Effector memory CD4-positive, alpha-beta T cell (primary cell): ENCODE results near the gene SNAPC1.
A peak's percentile ranks its signal among the peaks of the same experiment; 100 is the strongest.

Experiments
- DNase-seq, 3 donors: peaks; one replicate each; pipeline ENCODE4 v3.0.0-alpha.2; 2020
- H3K27ac ChIP-seq: 2 replicates; pipeline ENCODE4 v1.7.0; 2013; ENCODE audit warnings: mild to moderate bottlenecking, low read length, moderate library complexity; ENCODE audit not compliant: insufficient read depth, poor library complexity, severe bottlenecking
- H3K27me3 ChIP-seq: replicated peaks from 2 replicates; pipeline ENCODE4 v1.7.0; 2013; ENCODE audit warnings: mild to moderate bottlenecking, low read length; ENCODE audit not compliant: insufficient read depth, control insufficient read depth, poor library complexity, severe bottlenecking
- H3K36me3 ChIP-seq: 2 replicates; pipeline ENCODE4 v1.7.0; 2013; ENCODE audit warnings: mild to moderate bottlenecking, low read length, moderate library complexity; ENCODE audit not compliant: control insufficient read depth, insufficient read depth
- H3K4me1 ChIP-seq: 2 replicates; pipeline ENCODE4 v1.7.0; 2013; ENCODE audit warnings: low read length, mild to moderate bottlenecking; ENCODE audit not compliant: control insufficient read depth, insufficient read depth, poor library complexity, severe bottlenecking
- H3K4me3 ChIP-seq: 2 replicates; pipeline ENCODE4 v1.7.0; 2013; ENCODE audit warnings: low read length, low read depth, mild to moderate bottlenecking; ENCODE audit not compliant: insufficient read depth, poor library complexity, severe bottlenecking
- H3K9me3 ChIP-seq: 2 replicates; pipeline ENCODE4 v1.7.0; 2013; ENCODE audit warnings: mild to moderate bottlenecking, low read length, moderate library complexity; ENCODE audit not compliant: control insufficient read depth

The SNAPC1 gene

DNA sequence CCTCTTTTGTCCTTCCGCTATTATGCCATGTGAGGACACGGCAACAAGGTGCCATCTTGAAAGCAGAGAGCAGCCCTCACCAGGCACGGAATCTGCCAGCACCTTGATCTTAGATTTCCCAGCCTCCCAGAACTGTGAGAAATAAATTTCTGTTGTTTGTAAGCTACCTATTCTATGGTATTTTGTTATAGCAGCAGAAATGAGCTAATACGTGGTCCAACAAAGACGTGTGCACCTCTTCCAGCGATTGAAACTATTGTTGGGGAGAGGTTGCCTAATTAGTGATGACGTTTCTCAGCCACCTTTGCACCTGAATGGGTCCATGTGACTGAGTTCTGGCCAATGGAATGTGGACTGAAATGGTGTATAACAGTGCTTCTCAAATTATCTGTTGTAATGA is 2.3 kb upstream of the SNAPC1 start:
- Histone ChIP-seq H3K27ac (no peak overlapping the region), H3K9me3 (no peaks in the 10 kb centered on the region), H3K27me3 (no peaks in the 10 kb centered on the region), H3K4me1 (peaks cover 15% of the 10 kb centered on the region), H3K36me3 (no peaks in the 10 kb centered on the region), H3K4me3 (no peak overlapping the region)
- DNase-seq = no peak

DNA sequence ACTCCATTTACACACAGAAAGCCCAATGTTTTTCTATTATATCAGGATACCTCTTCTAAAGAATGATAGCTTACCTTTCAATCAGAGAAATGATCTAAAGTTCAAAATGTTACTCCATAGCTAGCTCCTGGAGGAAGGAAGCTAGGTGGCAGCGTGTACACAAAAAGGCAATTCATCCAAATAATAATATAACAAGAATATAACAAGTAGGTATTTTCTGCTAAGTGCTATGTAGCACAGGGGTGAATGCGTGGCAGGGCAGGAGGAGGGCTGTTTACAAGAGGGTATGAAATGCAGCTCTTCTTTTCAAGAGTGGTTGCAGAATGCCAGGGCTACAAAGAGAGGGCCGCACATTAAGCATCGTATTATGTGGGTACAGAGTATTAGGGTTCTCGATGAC is 663 bp upstream of the SNAPC1 start:
- DNase-seq = peak in 1 of 3 donors; percentile 1
- Histone ChIP-seq H3K36me3 (no peaks in the 10 kb centered on the region), H3K27ac (peak overlapping the region; percentile 94), H3K4me3 (peak overlapping the region; percentile 52), H3K27me3 (no peaks in the 10 kb centered on the region), H3K4me1 (peaks cover 15% of the 10 kb centered on the region), H3K9me3 (no peaks in the 10 kb centered on the region)

DNA sequence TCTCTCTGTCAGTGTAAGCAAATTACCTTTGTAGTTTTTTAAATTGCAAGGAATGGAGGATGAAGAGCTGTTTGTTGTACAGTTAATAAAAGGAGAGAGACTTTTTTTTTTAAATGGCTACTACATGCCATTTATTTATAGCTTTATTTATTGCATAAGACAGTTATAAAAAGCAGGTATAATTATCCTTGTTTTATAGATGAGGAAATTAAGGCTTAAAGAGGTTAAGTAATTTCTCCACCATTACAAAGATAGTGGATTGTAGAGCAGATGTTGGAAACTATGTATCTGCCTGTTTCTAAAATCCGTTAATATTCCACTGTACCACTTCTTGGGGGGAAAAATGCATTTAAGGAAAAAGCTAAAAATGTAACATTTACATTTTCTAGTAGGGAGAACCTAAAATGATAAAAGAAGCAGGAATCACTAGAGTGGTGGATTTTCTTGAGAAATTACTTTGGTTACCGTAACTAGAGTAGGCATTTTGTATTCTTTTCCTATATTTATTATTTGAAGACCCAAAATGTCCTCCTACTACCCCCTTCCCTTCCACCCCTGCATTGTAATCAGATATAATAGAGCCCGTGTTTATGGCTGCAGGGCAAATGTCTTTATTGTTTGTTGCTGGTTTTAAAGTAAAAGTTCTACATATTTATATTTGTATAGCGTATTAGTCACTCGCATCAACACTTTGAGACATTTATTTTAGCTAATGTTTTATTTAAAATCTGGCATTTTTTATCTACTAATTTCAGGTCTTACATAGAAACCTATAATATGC is 2.3 kb downstream of the SNAPC1 start:
- Histone ChIP-seq H3K27ac (no peak overlapping the region), H3K4me3 (no peak overlapping the region), H3K4me1 (peaks cover 15% of the 10 kb centered on the region), H3K9me3 (no peaks in the 10 kb centered on the region), H3K27me3 (no peaks in the 10 kb centered on the region), H3K36me3 (no peaks in the 10 kb centered on the region)
- DNase-seq = no peak

DNA sequence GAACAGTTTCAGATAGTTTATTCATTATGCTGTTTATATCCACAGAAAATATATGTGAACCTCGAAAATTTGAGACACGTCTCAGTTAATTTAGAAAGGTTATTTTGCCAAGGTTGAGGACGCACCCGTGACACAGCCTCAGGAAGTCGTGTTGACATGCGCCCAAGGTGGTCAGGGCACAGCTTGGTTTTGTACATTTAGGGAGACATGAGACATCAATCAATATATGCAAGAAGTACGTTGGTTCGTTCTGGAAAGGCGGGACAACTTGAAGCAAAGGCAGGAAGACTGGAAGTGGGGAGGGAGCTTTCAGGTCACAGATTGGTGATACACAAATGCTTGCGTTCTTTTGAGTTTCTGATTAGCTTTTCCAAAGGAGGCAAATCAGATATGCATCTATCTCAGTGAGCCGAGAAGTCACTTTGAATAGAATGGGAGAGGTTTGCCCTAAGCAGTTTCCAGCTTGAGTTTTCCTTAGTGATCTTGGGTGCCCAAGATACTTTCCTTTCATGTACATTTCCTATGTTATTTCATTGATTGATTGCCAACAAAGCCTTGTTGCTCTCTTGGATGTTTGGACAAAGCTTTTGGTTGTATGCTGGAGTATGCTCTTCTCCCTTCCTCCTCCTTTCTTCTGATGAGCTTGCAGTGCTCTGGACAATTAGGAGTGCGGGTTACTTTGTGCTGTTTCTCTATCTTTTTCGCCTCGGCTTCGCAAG is 3.2 kb downstream of the SNAPC1 start:
- peaks cover 15% of the 10 kb centered on the region for H3K4me1 ChIP-seq
- no peak overlapping the region for H3K4me3 ChIP-seq
- peaks cover 2% of the 10 kb centered on the region for H3K36me3 ChIP-seq
- H3K27ac ChIP-seq = no peak overlapping the region
- H3K9me3 ChIP-seq = no peaks in the 10 kb centered on the region
- no peaks in the 10 kb centered on the region for H3K27me3 ChIP-seq
- no peak for DNase-seq

DNA sequence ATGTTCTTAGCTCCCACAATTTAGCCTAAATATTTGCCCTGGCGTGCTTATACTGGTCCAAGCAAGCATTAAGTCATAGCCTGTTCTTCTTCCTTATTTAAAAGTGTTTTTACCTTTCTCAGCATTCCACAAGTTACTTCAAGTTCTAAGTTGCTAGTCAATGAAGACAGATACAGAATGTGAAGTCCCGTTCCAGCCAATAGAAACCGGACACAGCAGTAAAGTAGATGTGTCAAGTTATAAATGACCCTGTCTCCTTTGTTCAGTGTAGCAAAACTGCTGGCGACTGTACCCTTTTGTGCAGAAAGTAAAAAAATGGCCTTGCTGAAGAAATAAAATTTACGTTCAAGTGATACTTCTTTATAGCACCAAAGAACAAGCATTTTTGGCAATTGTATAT is 3.9 kb downstream of the SNAPC1 start:
- no peak for DNase-seq
- Histone ChIP-seq H3K9me3 (no peaks in the 10 kb centered on the region), H3K27ac (no peak overlapping the region), H3K27me3 (no peaks in the 10 kb centered on the region), H3K36me3 (peaks cover 5% of the 10 kb centered on the region), H3K4me1 (peaks cover 15% of the 10 kb centered on the region), H3K4me3 (no peak overlapping the region)

DNA sequence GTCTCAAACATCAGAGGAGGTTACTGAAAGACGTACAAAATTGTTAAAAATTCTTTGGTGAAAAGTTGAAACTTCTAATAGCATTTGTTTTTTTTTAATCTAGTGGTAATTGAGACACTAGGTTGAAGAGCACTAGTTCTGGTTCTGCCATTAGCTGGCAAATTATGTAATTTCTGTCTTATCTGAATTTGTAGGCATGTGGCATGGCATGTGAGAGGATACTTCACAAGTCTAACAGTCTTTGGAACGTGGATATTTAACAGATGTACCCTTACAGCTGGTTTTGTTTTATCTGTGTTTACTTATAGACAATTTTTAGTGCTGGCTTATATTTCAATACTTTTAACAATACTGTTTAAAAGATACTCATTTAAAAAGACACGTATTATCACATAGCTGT is 6.0 kb downstream of the SNAPC1 start:
- no peak overlapping the region for H3K27ac ChIP-seq
- no peaks in the 10 kb centered on the region for H3K9me3 ChIP-seq
- no peak for DNase-seq
- peaks cover 3% of the 10 kb centered on the region for H3K4me1 ChIP-seq
- H3K4me3 ChIP-seq = no peak overlapping the region
- no peaks in the 10 kb centered on the region for H3K27me3 ChIP-seq
- H3K36me3 ChIP-seq = peaks cover 5% of the 10 kb centered on the region

DNA sequence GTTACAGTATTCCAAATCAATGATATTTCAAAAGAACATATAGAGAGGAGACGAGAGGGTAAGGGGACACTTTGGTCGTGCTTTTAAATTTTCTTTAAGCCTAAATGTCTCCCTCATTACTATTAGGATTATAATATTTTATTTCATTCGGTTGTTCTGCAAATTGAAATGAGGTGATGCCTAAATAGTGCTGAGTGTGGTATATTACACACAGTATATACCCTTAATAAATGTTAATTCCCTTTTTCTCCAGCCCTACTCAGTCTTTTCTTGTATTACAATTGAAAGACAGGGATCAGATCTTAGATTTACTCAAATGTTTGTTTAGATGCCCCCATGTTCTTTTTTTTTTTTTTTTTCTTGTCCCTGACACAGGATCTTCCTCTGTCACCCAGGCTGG is 7.7 kb downstream of the SNAPC1 start:
- no peak overlapping the region for H3K4me3 ChIP-seq
- H3K4me1 ChIP-seq = no peaks in the 10 kb centered on the region
- no peak for DNase-seq
- no peaks in the 10 kb centered on the region for H3K9me3 ChIP-seq
- peaks cover 5% of the 10 kb centered on the region for H3K36me3 ChIP-seq
- no peak overlapping the region for H3K27ac ChIP-seq
- no peaks in the 10 kb centered on the region for H3K27me3 ChIP-seq

DNA sequence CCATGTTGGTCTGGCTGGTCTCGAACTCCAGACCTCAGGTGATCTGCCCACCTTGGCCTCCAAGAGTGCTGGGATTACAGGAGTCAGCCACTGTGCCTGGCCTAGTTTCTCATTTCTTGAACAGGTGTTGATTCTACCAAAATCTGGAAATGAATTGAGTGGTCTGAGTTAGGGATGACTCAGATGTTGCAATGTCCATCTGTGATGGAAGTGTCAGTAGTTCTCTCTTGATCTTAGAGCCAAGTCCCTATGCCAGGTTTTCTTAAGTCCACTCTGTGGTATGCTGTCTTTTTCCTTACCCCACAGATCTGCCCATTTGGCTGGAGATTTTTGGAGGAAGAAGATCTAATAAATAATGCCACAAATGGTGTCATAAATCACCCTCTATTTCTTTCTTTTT is 12.6 kb downstream of the SNAPC1 start:
- Histone ChIP-seq H3K9me3 (no peaks in the 10 kb centered on the region), H3K4me3 (no peak overlapping the region), H3K4me1 (peaks cover under 1% of the 10 kb centered on the region), H3K27ac (no peak overlapping the region), H3K27me3 (no peaks in the 10 kb centered on the region), H3K36me3 (peaks cover 12% of the 10 kb centered on the region)
- no peak for DNase-seq

DNA sequence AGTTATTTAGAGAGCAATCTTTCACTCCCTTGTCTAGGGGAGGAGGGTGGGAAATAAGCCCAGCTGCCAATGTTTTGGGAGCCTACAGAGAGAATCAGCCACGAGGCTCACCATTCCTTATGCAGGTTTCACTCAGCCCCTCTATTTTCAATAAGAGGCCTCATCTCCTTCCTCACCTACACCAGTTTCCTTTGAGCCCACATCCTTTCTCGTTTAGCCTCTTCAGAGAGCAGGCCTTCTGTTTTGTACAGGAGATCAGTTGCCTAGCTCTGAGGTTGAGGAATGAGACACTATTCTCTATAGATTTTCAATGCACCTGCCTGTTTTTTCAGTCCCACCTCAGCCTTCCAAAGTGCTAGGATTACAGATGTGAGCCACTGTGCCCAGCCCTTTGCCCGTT is 17.9 kb downstream of the SNAPC1 start:
- Histone ChIP-seq H3K36me3 (peaks cover 6% of the 10 kb centered on the region), H3K27ac (no peak overlapping the region), H3K4me3 (no peak overlapping the region), H3K27me3 (no peaks in the 10 kb centered on the region), H3K9me3 (no peaks in the 10 kb centered on the region), H3K4me1 (peaks cover 5% of the 10 kb centered on the region)
- DNase-seq = no peak

DNA sequence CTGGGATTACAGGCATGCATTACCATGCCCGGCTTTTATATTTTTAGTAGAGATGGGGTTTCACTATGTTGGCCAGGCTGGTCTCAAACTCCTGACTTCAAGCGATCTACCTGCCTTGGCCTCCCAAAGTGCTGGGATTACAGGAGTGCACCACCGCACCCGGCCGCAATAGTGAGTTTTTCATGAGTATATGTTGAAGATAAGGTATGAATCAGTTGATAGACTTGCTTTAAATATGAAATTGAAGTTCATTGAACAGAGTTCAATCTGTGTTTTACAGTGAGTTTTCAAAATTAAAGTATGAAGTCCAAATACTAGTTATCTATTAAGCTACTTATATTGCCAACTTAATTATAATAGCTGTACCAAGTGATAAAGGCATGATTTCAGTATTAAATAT is 35.1 kb downstream of the SNAPC1 start:
- H3K36me3 ChIP-seq = no peaks in the 10 kb centered on the region
- H3K9me3 ChIP-seq = no peaks in the 10 kb centered on the region
- H3K4me3 ChIP-seq = no peak overlapping the region
- no peak for DNase-seq
- no peaks in the 10 kb centered on the region for H3K27me3 ChIP-seq
- H3K4me1 ChIP-seq = no peaks in the 10 kb centered on the region
- no peak overlapping the region for H3K27ac ChIP-seq
